ENCODE measurements around the gene ZNF143. TPM values are rescaled to one million over a fixed set of nuclear protein-coding genes. Genes with fewer than 3 reads are reported as not detected.

Gene ZNF143
- total and polyA plus RNA-seq, 2 of the 13 experiments (the other 11 are each of a cell fraction or from before 2014, with no cell fraction given) = 22.4 to 35.6 TPM

DNA sequence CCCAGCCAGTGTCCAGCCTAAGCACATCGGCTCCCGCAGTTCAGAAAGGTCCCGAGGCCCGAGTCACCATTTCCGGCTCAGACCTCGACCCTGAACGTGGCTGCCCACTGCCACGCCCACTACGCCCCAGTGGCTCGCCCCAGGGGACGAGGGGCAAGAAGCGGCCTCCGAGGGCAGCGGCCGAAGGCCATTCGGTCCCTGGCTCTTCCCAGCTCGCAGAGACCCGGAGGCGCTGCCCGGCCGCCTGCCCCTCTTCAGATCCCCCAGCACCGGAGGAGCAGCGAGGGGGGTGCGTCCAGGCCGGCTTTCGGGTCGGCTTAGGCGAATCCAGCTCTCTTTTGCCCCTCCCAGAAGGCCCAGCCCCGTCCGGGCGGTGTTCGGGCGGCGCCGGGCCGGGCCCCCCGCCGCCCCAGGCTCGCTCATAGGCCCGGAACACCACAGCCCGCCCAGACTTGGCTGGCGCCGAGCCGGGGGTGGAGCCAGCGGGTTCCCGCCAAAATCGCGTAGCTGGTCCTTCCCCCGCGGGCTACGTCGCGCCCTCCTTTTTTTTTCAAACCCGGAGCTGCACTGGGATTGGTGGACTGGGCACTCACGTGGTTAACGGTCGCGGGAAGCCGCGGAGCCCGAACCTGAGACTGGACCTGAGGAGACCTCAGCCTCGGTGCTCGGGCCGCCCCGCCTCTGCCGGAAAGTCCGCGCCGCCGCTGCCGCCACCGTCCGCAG is 112.4 kb downstream of the ZNF143 start, which contains the start of gene WEE1 (continued):
- TF ChIP-seq EP300 (IDR thresholded peaks at IDR 0.05; ENCODE audit: low read depth in 2 of 2, low read length in 2 of 2) = peak in 1 of 2 experiments; percentile 16; a peak in 2 of 4 replicates
- peak; percentile 53; the same call in 1 of the 2 replicates for TF ChIP-seq EP300 (CRISPR knock-in tag; IDR thresholded peaks at IDR 0.05; ENCODE audit: borderline replicate concordance)
- TF ChIP-seq MLLT10 (CRISPR knock-in tag; IDR thresholded peaks at IDR 0.05) = no peak
- peak; percentile 47; the same call in 1 of the 2 replicates for TF ChIP-seq MEIS2 (CRISPR knock-in tag; IDR thresholded peaks at IDR 0.05)
- 0 out of 2 replicates have a peak, but pooled peaks have one; percentile 19 for TF ChIP-seq ZNF232 (CRISPR knock-in tag; IDR thresholded peaks at IDR 0.05; ENCODE audit: borderline replicate concordance)
- 0 out of 2 replicates have a peak, but pooled peaks have one; percentile 12 for TF ChIP-seq JUNB (CRISPR knock-in tag; IDR thresholded peaks at IDR 0.05; ENCODE audit: borderline replicate concordance)
- peak; percentile 78 for TF ChIP-seq XRCC5 (optimal IDR thresholded peaks at IDR 0.05; ENCODE audit: low read length)
- TF ChIP-seq ARNTL (CRISPR knock-in tag; IDR thresholded peaks at IDR 0.05) = peak; percentile 82
- peak; percentile 91 for TF ChIP-seq PHF21A (CRISPR knock-in tag; IDR thresholded peaks at IDR 0.05)
- peak; percentile 95 for TF ChIP-seq ELF1 (CRISPR knock-in tag; IDR thresholded peaks at IDR 0.05)
- TF ChIP-seq ZNF781 (CRISPR knock-in tag; IDR thresholded peaks at IDR 0.05; ENCODE audit: borderline replicate concordance, not compliant biosample characterization) = peak; percentile 87
- TF ChIP-seq THAP8 (CRISPR knock-in tag; IDR thresholded peaks at IDR 0.05; ENCODE audit: borderline replicate concordance) = no peak
- peak; percentile 54 for TF ChIP-seq GATAD1 (CRISPR knock-in tag; IDR thresholded peaks at IDR 0.05)
- 0 out of 2 replicates have a peak, but pooled peaks have one; percentile 36 for TF ChIP-seq FOXJ3 (CRISPR knock-in tag; IDR thresholded peaks at IDR 0.05; ENCODE audit: borderline replicate concordance)
- peak; percentile 73 for TF ChIP-seq SNAPC2 (CRISPR knock-in tag; IDR thresholded peaks at IDR 0.05)
- peak; percentile 74 for TF ChIP-seq ZBTB34 (CRISPR knock-in tag; IDR thresholded peaks at IDR 0.05)
- no peak for TF ChIP-seq SRSF9 (IDR thresholded peaks at IDR 0.05; ENCODE audit: borderline replicate concordance, insufficient read depth, low read depth, low read length, poor library complexity, severe bottlenecking)
- TF ChIP-seq, protein P1, sequence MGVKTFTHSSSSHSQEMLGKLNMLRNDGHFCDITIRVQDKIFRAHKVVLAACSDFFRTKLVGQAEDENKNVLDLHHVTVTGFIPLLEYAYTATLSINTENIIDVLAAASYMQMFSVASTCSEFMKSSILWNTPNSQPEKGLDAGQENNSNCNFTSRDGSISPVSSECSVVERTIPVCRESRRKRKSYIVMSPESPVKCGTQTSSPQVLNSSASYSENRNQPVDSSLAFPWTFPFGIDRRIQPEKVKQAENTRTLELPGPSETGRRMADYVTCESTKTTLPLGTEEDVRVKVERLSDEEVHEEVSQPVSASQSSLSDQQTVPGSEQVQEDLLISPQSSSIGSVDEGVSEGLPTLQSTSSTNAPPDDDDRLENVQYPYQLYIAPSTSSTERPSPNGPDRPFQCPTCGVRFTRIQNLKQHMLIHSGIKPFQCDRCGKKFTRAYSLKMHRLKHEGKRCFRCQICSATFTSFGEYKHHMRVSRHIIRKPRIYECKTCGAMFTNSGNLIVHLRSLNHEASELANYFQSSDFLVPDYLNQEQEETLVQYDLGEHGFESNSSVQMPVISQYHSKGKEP (CRISPR knock-in tag; IDR thresholded peaks at IDR 0.05) = peak; percentile 60; the same call in 1 of the 2 replicates
- peak; percentile 85 for TF ChIP-seq ZMYM2 (CRISPR knock-in tag; IDR thresholded peaks at IDR 0.05)
- TF ChIP-seq ZFP82 (CRISPR knock-in tag; IDR thresholded peaks at IDR 0.05; ENCODE audit: borderline replicate concordance) = peak; percentile 99
- TF ChIP-seq E2F2 (CRISPR knock-in tag; IDR thresholded peaks at IDR 0.05; ENCODE audit: borderline replicate concordance) = peak; percentile 84; the same call in 1 of the 2 replicates
- peak; percentile 94 for TF ChIP-seq IKZF5 (CRISPR knock-in tag; IDR thresholded peaks at IDR 0.05)
- peak; percentile 85 for TF ChIP-seq ZNF891 (CRISPR knock-in tag; IDR thresholded peaks at IDR 0.05)
